HG02759 (cell line): ENCODE data around the gene BAK1.

Source experiments
- ATAC-seq: cut with Tn5 transposase; IDR thresholded peaks from one replicate; pipeline ENCODE4 v1.9.1; 2021; ENCODE audit warnings: mild to moderate bottlenecking, moderate library complexity; ENCODE audit not compliant: unreplicated experiment

BAK1 gene

GRCh38 chr6:33588894-33589293 lies 8.8 kb upstream of the BAK1 start:
- ATAC-seq, result no peak

DNA sequence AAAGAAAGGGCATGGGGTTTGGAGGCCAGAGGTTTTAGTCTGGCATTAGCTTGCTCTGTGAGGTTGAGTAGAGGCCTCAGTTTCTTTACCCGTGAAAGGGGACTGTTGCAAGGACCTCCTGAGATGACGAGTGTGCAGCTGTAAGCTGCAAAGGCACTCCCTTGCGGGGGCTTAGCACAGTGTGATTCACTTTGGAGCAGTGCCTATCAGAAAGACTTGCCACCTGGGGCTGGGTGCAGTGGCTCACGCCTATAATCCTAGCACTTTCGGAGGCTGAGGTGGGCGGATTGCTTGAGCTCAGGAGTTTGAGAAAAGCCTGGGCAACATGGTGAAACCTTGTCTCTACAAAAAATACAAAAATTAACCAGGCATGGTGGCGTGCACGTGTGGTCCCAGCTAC lies 7.5 kb upstream of the BAK1 start:
- no peak for ATAC-seq

- no peak for ATAC-seq
Measured at GRCh38 chr6:33586108-33586640, 6.1 kb upstream of the BAK1 start.

DNA sequence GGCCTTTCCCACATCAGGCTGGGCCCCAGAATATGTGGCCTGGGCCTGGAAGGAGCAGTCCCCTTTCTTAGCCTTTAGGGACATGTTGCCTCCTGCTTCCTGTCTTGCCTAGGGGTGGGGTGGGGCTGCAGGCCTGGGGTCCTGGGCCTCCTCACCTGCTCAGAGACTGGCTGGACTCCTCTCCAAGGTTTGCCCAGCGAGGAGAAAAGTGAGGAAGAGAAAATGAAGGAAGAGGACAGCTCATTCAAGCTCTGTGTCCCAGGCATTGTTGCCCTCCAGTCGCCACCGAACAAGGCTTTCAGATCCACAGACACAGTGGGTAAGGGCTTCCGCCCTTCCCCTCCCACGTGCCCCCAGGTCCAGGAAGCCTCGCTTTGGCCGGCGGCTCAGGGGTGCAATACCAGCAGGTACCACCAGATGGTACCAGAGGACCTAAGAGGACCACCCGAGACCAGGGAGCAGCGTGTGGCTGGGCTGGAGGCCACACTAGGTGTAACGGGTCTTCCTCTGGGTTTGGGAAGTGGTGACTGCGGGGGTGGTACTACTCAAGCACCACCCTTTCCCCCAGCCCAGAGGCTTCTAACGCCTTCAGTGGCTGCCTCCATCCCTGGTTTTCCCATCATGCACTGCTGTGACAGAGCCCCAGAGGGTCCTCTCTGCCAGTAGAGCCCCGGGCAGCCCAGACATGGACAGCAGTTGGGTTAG lies 5.5 kb upstream of the BAK1 start:
- ATAC-seq, result peak; percentile 53

- no peak for ATAC-seq
Measured at GRCh38 chr6:33584700-33585402, 4.8 kb upstream of the BAK1 start.

- ATAC-seq, result no peak
Measured at GRCh38 chr6:33583591-33584155, 3.6 kb upstream of the BAK1 start.

DNA sequence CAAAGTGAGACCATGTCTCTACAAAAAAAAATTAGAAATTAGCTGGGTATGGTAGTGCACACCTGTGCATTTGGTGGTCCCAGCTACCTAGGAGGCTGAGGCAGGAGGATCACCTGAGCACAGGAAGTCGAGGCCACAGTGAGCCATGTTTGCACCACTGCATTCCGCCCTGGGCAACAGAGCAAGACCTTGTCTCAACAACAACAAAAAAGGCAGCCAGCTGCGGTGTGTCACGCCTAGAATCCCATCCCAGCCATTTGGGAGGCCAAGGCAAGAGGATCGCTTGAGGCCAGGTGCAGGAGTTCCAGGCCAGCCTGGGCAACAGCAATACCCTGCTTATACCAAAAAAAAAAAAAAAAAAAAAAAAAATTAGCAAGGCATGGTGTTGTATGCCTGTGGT lies 1.1 kb upstream of the BAK1 start:
- ATAC-seq, result no peak

- no peak for ATAC-seq
Measured at GRCh38 chr6:33578588-33579011, 1.5 kb downstream of the BAK1 start.

- ATAC-seq, result no peak
Measured at GRCh38 chr6:33578164-33578563, 1.9 kb downstream of the BAK1 start.

DNA sequence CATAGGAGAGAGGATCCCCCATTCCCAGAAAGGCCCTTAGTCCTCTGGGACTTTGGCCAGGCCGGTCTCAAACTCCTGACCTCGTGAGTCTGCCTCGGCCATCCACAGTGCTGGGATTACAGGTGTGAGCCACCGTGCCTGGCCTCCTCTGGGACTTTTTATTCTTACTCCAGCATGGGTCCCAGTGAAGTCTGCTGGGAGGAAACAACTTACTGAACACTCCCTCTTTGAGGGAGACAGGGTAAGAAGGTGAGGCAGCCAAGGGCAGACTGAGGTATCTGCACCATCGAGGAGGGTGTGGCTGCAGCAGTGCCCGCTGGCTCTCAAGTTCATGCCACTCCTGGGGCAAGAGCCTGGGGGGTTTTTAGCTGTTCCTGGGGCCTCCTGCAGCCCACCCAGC lies 2.4 kb downstream of the BAK1 start:
- no peak for ATAC-seq

- no peak for ATAC-seq
Measured at GRCh38 chr6:33577106-33577535, 3.0 kb downstream of the BAK1 start.

DNA sequence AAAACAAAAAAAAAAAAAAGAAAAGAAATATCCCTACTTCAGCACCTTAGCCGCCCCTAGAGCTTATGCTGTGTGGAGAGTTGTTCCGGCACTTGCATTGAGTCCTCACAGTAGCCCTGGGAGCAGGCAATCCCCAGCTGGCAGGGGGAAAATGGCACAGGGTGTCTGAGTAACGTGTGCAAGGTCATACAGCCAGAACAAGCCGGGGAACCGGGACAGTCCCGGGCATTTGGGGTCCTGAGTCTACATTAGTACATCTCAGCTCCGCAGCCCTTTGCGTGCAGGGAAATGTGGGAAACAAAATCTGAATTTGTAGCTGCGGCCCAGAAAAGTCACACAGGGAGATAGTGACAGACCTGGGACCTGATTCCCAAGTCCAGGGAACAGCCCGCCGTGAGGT lies 3.4 kb downstream of the BAK1 start:
- no peak for ATAC-seq

DNA sequence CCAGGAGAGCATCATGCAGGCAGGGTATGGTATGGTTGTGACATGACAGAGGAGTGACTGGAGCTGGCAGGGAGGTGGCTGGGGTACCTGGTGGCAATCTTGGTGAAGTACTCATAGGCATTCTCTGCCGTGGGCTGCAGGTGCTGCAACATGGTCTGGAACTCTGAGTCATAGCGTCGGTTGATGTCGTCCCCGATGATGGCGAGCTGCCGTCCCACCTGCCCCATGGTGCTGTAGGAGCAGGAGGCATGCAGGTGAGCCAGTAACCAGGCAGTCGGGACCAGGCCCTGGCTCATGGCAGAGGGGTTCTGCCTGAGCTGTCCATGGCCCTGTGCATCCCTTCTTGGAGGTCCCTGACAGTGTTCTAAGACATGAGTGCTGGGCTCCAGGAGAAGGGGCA lies 4.9 kb downstream of the BAK1 start:
- no peak for ATAC-seq

DNA sequence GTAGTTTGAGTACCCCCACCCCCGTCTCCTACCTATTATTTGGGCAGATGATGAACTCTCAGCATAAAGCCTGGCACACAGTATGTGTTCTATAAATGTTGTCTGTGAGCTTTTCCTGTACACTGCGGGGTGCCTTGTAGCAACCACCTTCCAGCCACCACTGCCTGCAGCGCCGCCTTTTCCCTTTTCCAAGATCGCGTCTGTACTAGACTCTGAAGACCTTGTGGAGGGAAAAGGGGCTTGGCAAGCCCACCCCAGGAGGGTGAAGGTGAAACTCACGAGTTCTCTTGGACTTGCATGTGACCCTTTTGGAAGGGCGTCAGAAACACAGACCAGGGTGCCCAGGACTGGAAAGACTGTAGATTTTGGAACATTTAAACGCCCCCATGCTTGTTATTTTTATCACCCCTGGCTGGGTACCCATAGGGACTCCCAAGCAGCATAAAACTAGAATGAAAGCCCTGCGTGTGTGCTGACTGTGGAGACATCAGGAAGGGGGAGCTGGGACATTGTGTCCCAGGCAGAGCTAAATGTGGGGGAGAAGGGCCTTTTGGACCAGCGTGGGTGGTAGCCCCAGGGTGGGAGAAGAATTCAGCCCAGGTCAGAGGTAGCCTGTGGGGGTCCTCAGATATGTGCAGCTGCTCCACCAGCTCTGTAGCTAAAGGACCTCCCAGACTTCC lies 8.3 kb downstream of the BAK1 start:
- no peak for ATAC-seq

DNA sequence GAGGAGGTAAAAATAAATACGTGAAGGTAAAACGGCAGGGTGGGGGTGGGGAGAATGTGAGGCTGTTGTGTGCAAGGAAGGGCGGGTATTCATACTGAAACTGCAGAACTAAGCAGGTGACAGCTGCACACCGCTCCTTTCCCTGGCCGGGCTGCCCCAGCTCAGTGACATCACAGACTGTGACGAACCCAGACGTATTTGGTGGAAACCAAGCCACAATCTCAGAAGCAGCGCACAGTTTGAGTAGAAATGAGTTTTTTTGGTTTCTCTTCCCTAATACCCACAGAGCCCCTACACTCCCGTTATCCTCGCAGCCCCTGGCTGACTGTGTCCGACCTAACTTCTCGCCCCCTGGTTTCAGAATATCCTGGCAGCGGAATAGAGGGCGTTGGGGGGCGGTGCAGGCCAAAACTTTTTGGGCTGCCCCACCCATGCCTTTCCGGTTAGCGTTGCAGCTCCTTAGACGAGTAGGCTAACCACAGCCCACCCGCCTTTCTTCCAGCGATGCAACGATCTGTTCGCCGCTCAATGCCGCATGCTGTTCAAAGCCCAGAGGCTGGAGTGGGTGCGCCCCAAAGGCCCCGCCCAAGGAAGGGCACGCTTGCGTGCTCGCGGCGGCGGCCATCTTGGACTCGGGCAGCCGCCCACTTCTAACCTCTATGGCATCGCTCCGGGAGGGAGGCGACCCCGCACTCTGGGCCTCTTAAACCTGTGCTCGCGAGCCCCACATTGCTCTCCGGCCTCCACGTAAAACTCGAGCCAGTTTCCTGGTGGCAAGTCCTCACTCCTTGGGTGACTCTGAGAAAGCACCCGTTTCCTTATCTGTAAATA lies 9.1 kb downstream of the BAK1 start:
- peak; percentile 85 for ATAC-seq

DNA sequence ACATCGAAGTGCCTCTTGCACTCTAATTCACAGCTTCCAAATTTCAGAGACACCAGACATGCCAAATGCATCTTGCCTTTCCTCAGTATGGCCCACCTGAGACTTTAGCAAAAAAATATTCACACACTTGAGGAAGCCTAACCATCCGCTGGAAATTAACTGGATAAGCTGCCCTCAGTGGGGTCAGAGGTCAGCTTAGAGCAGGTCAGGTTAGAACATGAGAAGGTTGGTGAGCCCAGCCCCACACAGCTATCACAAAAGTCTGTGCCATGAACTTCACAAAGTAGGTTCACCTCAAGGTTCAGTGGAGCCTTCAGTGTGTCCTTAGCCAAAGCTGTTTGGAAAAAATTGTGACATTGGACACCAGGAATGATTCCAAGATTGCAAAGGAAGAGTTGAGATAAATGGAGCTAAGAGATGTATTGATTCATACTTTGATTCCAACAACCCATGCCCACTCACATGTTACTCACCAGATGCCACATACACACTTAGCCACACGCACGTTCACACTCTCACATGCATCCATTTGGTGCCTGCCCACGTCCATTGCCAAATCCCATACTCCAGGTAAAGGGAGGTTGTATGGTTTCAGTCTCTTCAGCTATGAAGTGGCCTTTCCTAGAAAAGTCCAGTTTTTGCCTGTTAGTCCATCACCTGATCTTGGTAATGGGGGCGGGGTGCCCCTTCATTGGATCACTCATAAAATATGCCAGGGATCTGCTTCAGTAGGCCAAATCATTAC lies 11.1 kb downstream of the BAK1 start:
- ATAC-seq, result no peak

DNA sequence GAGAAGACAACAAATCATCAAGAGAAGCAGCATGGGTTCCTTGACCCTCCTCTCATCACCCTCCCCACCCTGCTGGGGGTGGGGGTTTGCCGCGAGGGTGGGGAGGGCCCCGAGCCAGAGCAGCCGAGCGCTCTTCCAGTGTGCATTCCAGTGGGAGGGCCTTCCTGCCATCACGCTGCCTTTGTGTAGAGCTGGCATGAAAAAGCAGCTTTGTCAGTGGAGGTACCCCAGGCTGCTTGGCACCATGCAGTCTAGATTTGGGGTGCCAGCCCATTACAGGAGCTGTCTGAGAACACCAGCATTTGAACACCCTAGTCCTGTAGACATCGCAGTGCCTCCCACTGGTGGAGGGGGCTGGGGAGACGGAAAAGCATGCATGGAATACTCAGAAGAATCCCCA lies 12.2 kb downstream of the BAK1 start:
- ATAC-seq, result no peak

GRCh38 chr6:33566182-33567084 lies 13.6 kb downstream of the BAK1 start:
- ATAC-seq, result no peak

DNA sequence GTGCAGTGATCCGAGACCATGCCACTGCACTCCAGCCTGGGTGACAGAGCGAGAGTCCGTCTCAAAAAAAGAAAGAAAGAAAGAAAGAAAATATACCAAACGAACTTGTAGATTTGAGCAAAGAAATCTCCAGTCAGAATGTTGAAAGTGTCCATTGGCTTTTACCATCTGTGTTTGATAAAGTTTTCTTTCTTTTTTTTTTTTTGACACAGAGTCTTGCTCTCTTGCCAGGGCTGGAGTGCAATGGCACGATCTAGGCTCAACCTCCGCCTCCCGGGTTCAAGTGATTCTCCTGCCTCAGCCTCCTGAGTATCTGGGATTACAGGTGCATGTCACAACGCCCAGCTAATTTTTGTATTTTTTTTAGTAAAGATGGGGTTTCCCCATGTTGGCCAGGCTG lies 21.3 kb downstream of the BAK1 start:
- no peak for ATAC-seq
